GM12873 (cell line): ENCODE data around the gene OSBPL8.
A peak's percentile ranks its signal among the peaks of the same experiment; 100 is the strongest.

Experiments
- CTCF ChIP-seq: IDR thresholded peaks from 2 replicates; pipeline ENCODE4 v1.5.1; 2012; ENCODE audit warnings: low read depth, mild to moderate bottlenecking, moderate library complexity, low read length, control low read depth; ENCODE audit not compliant: insufficient read depth; ENCODE audit errors: missing control alignments

The OSBPL8 gene

GRCh38 chr12:76559400-76560085 lies at the start of gene OSBPL8:
TSS of gene OSBPL8 (minus strand) at chr12:76559771. CDS start at chr12:76487551, 72,220 bp downstream.
- TF ChIP-seq CTCF: peak; percentile 18

- TF ChIP-seq CTCF: no peak
These were observed 48.5 kb upstream of the OSBPL8 start for GRCh38 chr12:76608070-76608469.

GRCh38 chr12:76595056-76595455 lies 35.5 kb upstream of the OSBPL8 start:
- no peak for TF ChIP-seq CTCF

- TF ChIP-seq CTCF: no peak
These were observed 31.9 kb upstream of the OSBPL8 start for GRCh38 chr12:76591476-76591875.

GRCh38 chr12:76590131-76590530 lies 30.6 kb upstream of the OSBPL8 start:
- no peak for TF ChIP-seq CTCF

GRCh38 chr12:76588881-76589565 lies 29.5 kb upstream of the OSBPL8 start:
- TF ChIP-seq CTCF: no peak

GRCh38 chr12:76587428-76588178 lies 28.0 kb upstream of the OSBPL8 start:
- no peak for TF ChIP-seq CTCF
